ENCODE results near the gene ZSCAN20.

Gene ZSCAN20

DNA sequence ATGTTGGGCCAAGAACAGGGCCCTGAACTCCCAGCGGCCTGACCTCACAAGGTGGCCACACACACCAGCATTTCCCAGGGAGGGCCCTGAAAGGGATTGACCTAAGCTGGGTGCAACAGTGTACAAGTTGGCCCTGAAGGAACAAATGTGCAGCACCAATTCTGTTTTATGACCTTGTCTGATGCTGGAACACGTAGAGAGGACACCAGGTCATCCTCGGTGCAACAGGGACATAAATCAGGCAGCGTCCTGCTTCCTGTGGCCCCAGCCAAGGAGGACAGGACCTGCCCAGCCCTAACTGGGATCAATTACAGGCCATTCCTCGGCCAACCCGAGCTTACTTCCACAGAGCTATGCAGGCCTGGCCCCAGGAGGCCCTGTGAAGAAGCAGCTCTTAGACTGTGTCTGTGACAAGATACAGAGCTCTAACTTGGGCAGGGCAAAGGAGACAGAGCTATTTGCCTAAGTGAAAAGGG, 28.7 kb upstream of the ZSCAN20 start:
- TF ChIP-seq YY1 (IDR thresholded peaks at IDR 0.05; ENCODE audit: insufficient read depth, insufficient read length): no peak
- TF ChIP-seq ZNF274 (IDR thresholded peaks at IDR 0.05; ENCODE audit: low read depth, low read length): no peak
- no peak for TF ChIP-seq SUZ12 (IDR thresholded peaks at IDR 0.05; ENCODE audit: extremely low read depth, insufficient read depth, insufficient read length)
- H3K27me3 ChIP-seq (ENCODE audit: insufficient read depth, insufficient read length): peaks cover 2% of the 10 kb centered on the region
- no peak overlapping the region for H3K4me3 ChIP-seq (ENCODE audit: insufficient read length, low read depth)
- no peaks in the 10 kb centered on the region for H3K4me1 ChIP-seq (ENCODE audit: insufficient read depth, insufficient read length)
- peaks cover 8% of the 10 kb centered on the region; the same call in 1 of the 2 replicates for H3K9me3 ChIP-seq (ENCODE audit: insufficient read depth, low read length)
- no peak overlapping the region for H3K9ac ChIP-seq (ENCODE audit: insufficient read length, low read depth)
- no peaks in the 10 kb centered on the region for H3K36me3 ChIP-seq (ENCODE audit: insufficient read depth, insufficient read length, low read length)
- DNase-seq (ENCODE audit: low read depth, low spot score): no peak

DNA sequence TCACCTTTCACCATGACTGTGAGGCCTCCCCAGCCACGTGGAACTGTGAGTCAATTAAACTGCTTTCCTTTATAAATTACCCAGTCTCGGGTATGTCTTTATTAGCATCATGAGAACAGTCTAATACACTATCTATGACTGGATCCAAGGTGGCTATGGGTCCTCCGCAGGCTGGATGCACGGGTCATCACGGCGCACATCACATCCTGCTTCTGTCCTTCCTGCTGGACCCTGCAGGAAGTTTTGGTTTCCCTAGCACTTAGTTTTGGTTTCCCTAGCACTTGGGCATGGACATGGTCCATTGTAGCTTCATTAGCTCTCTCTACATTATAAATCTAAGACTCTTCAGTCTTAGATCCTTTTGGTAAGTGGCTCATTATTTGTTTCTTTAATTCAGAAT, 27.3 kb upstream of the ZSCAN20 start:
- Histone ChIP-seq H3K4me1 (ENCODE audit: insufficient read depth, insufficient read length) (no peaks in the 10 kb centered on the region), H3K4me3 (ENCODE audit: insufficient read length, low read depth) (no peak overlapping the region), H3K36me3 (ENCODE audit: insufficient read depth, insufficient read length, low read length) (no peaks in the 10 kb centered on the region), H3K9ac (ENCODE audit: insufficient read length, low read depth) (no peak overlapping the region), H3K9me3 (ENCODE audit: insufficient read depth, low read length) (peaks cover 8% of the 10 kb centered on the region; the same call in 1 of the 2 replicates), H3K27me3 (ENCODE audit: insufficient read depth, insufficient read length) (peaks cover 2% of the 10 kb centered on the region)
- no peak for DNase-seq (ENCODE audit: low read depth, low spot score)
- TF ChIP-seq SUZ12 (IDR thresholded peaks at IDR 0.05; ENCODE audit: extremely low read depth, insufficient read depth, insufficient read length) (no peak), ZNF274 (IDR thresholded peaks at IDR 0.05; ENCODE audit: low read depth, low read length) (no peak), YY1 (IDR thresholded peaks at IDR 0.05; ENCODE audit: insufficient read depth, insufficient read length) (no peak)

DNA sequence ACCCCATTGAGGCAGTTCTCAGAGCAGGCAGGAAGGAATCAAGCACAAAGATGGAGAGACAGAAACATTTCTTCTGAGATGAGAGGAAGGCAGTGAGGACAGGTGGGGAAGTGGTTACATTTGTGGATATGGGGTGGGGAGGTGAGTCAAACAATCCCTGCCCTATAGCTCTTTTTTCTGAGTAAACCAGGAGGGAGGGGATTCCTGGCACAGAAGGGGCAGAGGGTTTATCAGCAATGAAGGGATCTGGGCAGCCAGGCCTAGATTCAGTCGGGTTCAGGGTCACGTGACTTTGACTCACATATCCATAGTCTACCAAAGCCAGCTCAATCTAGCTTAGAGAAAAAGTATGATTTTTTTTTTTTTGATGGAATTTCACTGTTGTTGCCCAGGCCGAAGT, 25.9 kb upstream of the ZSCAN20 start:
- peaks cover 8% of the 10 kb centered on the region; the same call in 1 of the 2 replicates for H3K9me3 ChIP-seq (ENCODE audit: insufficient read depth, low read length)
- no peak for DNase-seq (ENCODE audit: low read depth, low spot score)
- H3K9ac ChIP-seq (ENCODE audit: insufficient read length, low read depth): no peak overlapping the region
- H3K27me3 ChIP-seq (ENCODE audit: insufficient read depth, insufficient read length): no peaks in the 10 kb centered on the region
- H3K4me1 ChIP-seq (ENCODE audit: insufficient read depth, insufficient read length): no peaks in the 10 kb centered on the region
- TF ChIP-seq YY1 (IDR thresholded peaks at IDR 0.05; ENCODE audit: insufficient read depth, insufficient read length) (no peak), SUZ12 (IDR thresholded peaks at IDR 0.05; ENCODE audit: extremely low read depth, insufficient read depth, insufficient read length) (no peak), ZNF274 (IDR thresholded peaks at IDR 0.05; ENCODE audit: low read depth, low read length) (no peak)
- no peaks in the 10 kb centered on the region for H3K36me3 ChIP-seq (ENCODE audit: insufficient read depth, insufficient read length, low read length)
- no peak overlapping the region for H3K4me3 ChIP-seq (ENCODE audit: insufficient read length, low read depth)

DNA sequence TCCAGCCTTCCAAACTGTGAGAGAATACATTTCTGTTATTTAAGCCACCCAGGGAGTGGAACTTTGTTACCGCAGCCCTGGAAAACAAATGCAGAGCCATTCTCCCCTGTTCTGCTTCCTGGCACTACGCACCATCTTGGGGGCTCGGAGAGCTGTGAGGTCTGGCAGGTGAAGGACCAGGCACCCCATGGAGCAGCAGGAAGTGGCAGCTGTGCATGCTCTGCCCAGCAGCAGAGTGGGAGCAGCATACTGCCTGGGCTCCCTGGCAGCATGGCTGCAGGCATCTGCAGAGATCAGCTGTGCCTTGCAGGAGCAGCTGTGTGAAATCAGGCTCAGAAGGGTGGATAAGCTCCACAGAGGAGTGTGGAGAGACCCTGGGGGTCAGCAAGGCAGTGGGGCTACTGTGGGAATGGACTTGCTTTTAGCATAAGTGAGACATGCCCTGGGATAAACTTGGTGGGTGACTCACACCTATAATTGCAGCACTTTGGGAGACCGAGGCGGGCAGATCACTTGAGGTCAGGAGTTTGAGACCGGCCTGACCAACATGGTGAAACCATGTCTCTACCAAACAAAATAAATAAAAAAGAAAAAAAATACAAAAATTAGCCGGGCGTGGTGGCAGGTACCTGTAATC, 17.7 kb upstream of the ZSCAN20 start:
- Histone ChIP-seq H3K27me3 (ENCODE audit: insufficient read depth, insufficient read length) (no peaks in the 10 kb centered on the region), H3K4me1 (ENCODE audit: insufficient read depth, insufficient read length) (peaks cover 3% of the 10 kb centered on the region), H3K4me3 (ENCODE audit: insufficient read length, low read depth) (no peak overlapping the region), H3K36me3 (ENCODE audit: insufficient read depth, insufficient read length, low read length) (no peaks in the 10 kb centered on the region), H3K9ac (ENCODE audit: insufficient read length, low read depth) (no peak overlapping the region), H3K9me3 (ENCODE audit: insufficient read depth, low read length) (no peaks in the 10 kb centered on the region)
- TF ChIP-seq SUZ12 (IDR thresholded peaks at IDR 0.05; ENCODE audit: extremely low read depth, insufficient read depth, insufficient read length) (no peak), YY1 (IDR thresholded peaks at IDR 0.05; ENCODE audit: insufficient read depth, insufficient read length) (no peak), ZNF274 (IDR thresholded peaks at IDR 0.05; ENCODE audit: low read depth, low read length) (no peak)
- DNase-seq (ENCODE audit: low read depth, low spot score): no peak

DNA sequence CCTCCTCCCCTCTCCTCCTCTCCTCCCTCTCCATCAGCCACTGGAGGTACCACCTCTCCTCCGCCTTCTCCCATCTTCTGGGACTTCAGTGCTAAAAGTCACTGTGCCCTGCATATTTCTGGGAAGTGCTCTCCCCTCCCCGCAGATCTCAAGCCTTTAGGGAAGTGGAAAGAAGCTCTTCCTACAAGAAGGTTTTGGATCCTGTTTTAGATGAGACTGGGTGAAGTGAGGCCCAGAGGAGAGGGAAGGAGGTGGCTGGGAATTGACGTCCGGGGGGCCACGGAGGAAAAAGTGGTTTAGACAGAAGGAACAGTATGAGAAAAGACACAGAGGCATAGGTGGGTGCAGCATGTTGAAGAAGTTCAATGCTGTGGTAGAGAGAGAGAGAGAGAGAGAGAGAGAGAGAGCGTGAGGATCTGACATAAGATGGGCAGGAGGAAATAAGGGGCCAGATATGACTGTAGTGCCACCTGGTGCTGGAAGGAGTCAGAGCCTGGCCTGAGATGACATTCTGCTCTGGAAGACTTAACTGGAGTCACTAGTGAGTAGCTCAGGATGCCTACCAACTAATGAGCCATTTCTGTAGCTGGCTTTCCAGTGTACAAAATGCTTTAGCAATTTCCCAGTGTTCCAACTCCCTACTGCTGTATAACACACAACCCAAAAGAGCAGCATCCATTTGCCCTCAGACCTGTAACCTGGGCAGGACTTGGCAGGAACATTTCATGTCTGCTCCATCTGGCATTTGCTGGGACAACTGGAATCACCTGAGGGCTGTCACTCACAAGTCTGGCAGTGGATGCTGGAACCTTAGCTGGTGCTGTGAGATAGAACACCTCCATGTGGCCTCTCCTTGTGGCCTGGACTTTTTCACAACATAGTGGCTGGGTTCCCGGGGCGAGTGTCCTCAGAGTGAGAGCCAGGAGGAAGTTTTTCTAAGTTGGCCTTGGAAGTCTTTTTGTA, 16.6 kb upstream of the ZSCAN20 start:
- H3K4me1 ChIP-seq (ENCODE audit: insufficient read depth, insufficient read length): peaks cover 3% of the 10 kb centered on the region
- DNase-seq (ENCODE audit: low read depth, low spot score): peak; percentile 67
- no peaks in the 10 kb centered on the region for H3K36me3 ChIP-seq (ENCODE audit: insufficient read depth, insufficient read length, low read length)
- TF ChIP-seq SUZ12 (IDR thresholded peaks at IDR 0.05; ENCODE audit: extremely low read depth, insufficient read depth, insufficient read length): no peak
- no peak for TF ChIP-seq ZNF274 (IDR thresholded peaks at IDR 0.05; ENCODE audit: low read depth, low read length)
- no peak for TF ChIP-seq YY1 (IDR thresholded peaks at IDR 0.05; ENCODE audit: insufficient read depth, insufficient read length)
- H3K9me3 ChIP-seq (ENCODE audit: insufficient read depth, low read length): no peaks in the 10 kb centered on the region
- H3K4me3 ChIP-seq (ENCODE audit: insufficient read length, low read depth): no peak overlapping the region
- H3K9ac ChIP-seq (ENCODE audit: insufficient read length, low read depth): no peak overlapping the region
- no peaks in the 10 kb centered on the region for H3K27me3 ChIP-seq (ENCODE audit: insufficient read depth, insufficient read length)

DNA sequence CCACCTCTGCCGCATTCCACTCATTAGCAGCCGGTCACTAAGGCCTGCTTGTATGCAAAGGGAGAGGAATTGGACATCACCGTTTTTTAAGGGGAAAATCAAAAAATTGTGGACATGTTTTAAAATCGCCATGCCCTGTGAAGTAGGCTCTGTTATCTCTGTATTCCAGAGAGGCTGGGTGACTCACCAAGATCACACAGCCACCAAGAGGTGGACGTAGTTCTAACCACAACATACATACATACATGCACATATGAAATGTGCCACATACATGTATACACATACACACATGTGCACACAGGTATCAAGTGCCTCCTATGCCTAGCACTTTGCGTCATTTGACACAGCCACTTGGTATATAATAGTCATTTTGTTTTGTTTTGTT, 16.0 kb upstream of the ZSCAN20 start:
- H3K9ac ChIP-seq (ENCODE audit: insufficient read length, low read depth): no peak overlapping the region
- DNase-seq (ENCODE audit: low read depth, low spot score): no peak
- TF ChIP-seq YY1 (IDR thresholded peaks at IDR 0.05; ENCODE audit: insufficient read depth, insufficient read length): no peak
- TF ChIP-seq ZNF274 (IDR thresholded peaks at IDR 0.05; ENCODE audit: low read depth, low read length): no peak
- no peak for TF ChIP-seq SUZ12 (IDR thresholded peaks at IDR 0.05; ENCODE audit: extremely low read depth, insufficient read depth, insufficient read length)

DNA sequence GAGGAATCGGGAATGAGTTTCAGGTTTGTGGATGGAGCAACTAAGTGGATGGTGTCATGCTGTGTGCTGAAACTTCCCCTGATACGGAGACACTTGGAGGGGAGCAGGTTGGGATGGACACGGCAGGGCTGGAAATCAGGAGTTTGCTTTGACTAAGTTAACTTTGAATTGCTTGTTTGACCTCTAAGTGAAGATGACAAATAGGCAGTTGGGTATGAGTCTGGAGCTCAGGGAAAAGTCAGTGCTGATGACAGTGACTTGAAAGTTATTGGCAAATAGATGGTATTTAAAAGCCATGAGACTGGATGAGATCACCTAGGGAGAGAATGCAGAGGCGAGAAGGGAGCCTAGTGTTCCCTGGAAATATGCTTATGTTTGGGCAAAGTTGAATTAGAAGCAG, 12.8 kb upstream of the ZSCAN20 start:
- H3K4me3 ChIP-seq (ENCODE audit: insufficient read length, low read depth): no peak overlapping the region
- H3K4me1 ChIP-seq (ENCODE audit: insufficient read depth, insufficient read length): peaks cover under 1% of the 10 kb centered on the region
- H3K36me3 ChIP-seq (ENCODE audit: insufficient read depth, insufficient read length, low read length): no peaks in the 10 kb centered on the region
- no peak for TF ChIP-seq YY1 (IDR thresholded peaks at IDR 0.05; ENCODE audit: insufficient read depth, insufficient read length)
- no peak for TF ChIP-seq SUZ12 (IDR thresholded peaks at IDR 0.05; ENCODE audit: extremely low read depth, insufficient read depth, insufficient read length)
- TF ChIP-seq ZNF274 (IDR thresholded peaks at IDR 0.05; ENCODE audit: low read depth, low read length): no peak
- no peak overlapping the region for H3K9ac ChIP-seq (ENCODE audit: insufficient read length, low read depth)
- DNase-seq (ENCODE audit: low read depth, low spot score): no peak
- no peaks in the 10 kb centered on the region for H3K27me3 ChIP-seq (ENCODE audit: insufficient read depth, insufficient read length)
- no peaks in the 10 kb centered on the region for H3K9me3 ChIP-seq (ENCODE audit: insufficient read depth, low read length)

More for the DNA sequence above, 16.0 kb upstream of the ZSCAN20 start:
- Histone ChIP-seq H3K9me3 (ENCODE audit: insufficient read depth, low read length) (no peaks in the 10 kb centered on the region), H3K36me3 (ENCODE audit: insufficient read depth, insufficient read length, low read length) (no peaks in the 10 kb centered on the region), H3K4me3 (ENCODE audit: insufficient read length, low read depth) (no peak overlapping the region), H3K27me3 (ENCODE audit: insufficient read depth, insufficient read length) (no peaks in the 10 kb centered on the region), H3K4me1 (ENCODE audit: insufficient read depth, insufficient read length) (peaks cover 3% of the 10 kb centered on the region)

Measured in NT2/D1 (cell line).